ES-I3 (cell line): Measurements from ENCODE around the gene SETDB1.

Experiments used
- H3K36me3 ChIP-seq: 2 replicates; pipeline ENCODE4 v1.6.1; 2013; ENCODE audit warnings: mild to moderate bottlenecking, low read length, control low read depth, moderate library complexity; ENCODE audit not compliant: insufficient read depth
- H3K4me1 ChIP-seq: 2 replicates; pipeline ENCODE4 v1.6.1; 2013; ENCODE audit warnings: mild to moderate bottlenecking, control low read depth, low read length; ENCODE audit not compliant: insufficient read depth
- H3K9ac ChIP-seq: 2 replicates; pipeline ENCODE4 v1.6.1; 2013; ENCODE audit warnings: low read depth, mild to moderate bottlenecking, low read length, moderate library complexity
- H3K9me3 ChIP-seq: 2 replicates; pipeline ENCODE4 v1.6.1; 2013; ENCODE audit warnings: mild to moderate bottlenecking, low read length, moderate library complexity; ENCODE audit not compliant: control insufficient read depth, insufficient read depth

The SETDB1 gene

GRCh38 chr1:150997126-150997872, 71.1 kb downstream of the SETDB1 start:
- H3K9me3 ChIP-seq = no peaks in the 10 kb centered on the region
- peaks cover 17% of the 10 kb centered on the region; the same call in 1 of the 2 replicates for H3K4me1 ChIP-seq
- H3K36me3 ChIP-seq = peaks cover 2% of the 10 kb centered on the region; the same call in 1 of the 2 replicates
- H3K9ac ChIP-seq = no peak overlapping the region

GRCh38 chr1:150997949-150998348, 71.8 kb downstream of the SETDB1 start:
- peaks cover 2% of the 10 kb centered on the region; the same call in 1 of the 2 replicates for H3K36me3 ChIP-seq
- no peaks in the 10 kb centered on the region for H3K9me3 ChIP-seq
- H3K4me1 ChIP-seq = peaks cover 17% of the 10 kb centered on the region; the same call in 1 of the 2 replicates
- H3K9ac ChIP-seq = no peak overlapping the region

- Histone ChIP-seq H3K9me3 (no peaks in the 10 kb centered on the region), H3K36me3 (peaks cover 2% of the 10 kb centered on the region; the same call in 1 of the 2 replicates), H3K9ac (no peak overlapping the region), H3K4me1 (peaks cover 17% of the 10 kb centered on the region; the same call in 1 of the 2 replicates)
Measured at GRCh38 chr1:150999051-150999674, 73.0 kb downstream of the SETDB1 start.

- Histone ChIP-seq H3K36me3 (peaks cover 2% of the 10 kb centered on the region; the same call in 1 of the 2 replicates), H3K9ac (no peak overlapping the region), H3K4me1 (peaks cover 17% of the 10 kb centered on the region; the same call in 1 of the 2 replicates), H3K9me3 (no peaks in the 10 kb centered on the region)
Measured at GRCh38 chr1:150999926-151000325, 73.8 kb downstream of the SETDB1 start.

GRCh38 chr1:151000408-151000807, 74.2 kb downstream of the SETDB1 start:
- Histone ChIP-seq H3K4me1 (peaks cover 18% of the 10 kb centered on the region; the same call in 1 of the 2 replicates), H3K9ac (no peak overlapping the region), H3K9me3 (no peaks in the 10 kb centered on the region), H3K36me3 (peaks cover 2% of the 10 kb centered on the region; the same call in 1 of the 2 replicates)

- peaks cover 22% of the 10 kb centered on the region; the same call in 1 of the 2 replicates for H3K4me1 ChIP-seq
- H3K36me3 ChIP-seq = peaks cover 2% of the 10 kb centered on the region; the same call in 1 of the 2 replicates
- peak overlapping the region; percentile 30; the same call in 1 of the 2 replicates for H3K9ac ChIP-seq
- H3K9me3 ChIP-seq = no peaks in the 10 kb centered on the region
Measured at GRCh38 chr1:151001602-151002001, 75.4 kb downstream of the SETDB1 start.

GRCh38 chr1:151002051-151002450, 75.9 kb downstream of the SETDB1 start:
- Histone ChIP-seq H3K36me3 (peaks cover 2% of the 10 kb centered on the region; the same call in 1 of the 2 replicates), H3K4me1 (peaks cover 25% of the 10 kb centered on the region; the same call in 1 of the 2 replicates), H3K9ac (no peak overlapping the region), H3K9me3 (no peaks in the 10 kb centered on the region)

GRCh38 chr1:151002611-151003010, 76.4 kb downstream of the SETDB1 start:
- Histone ChIP-seq H3K36me3 (peaks cover 2% of the 10 kb centered on the region; the same call in 1 of the 2 replicates), H3K9me3 (no peaks in the 10 kb centered on the region), H3K4me1 (peaks cover 25% of the 10 kb centered on the region), H3K9ac (no peak overlapping the region)

GRCh38 chr1:151003180-151003579, 77.0 kb downstream of the SETDB1 start:
- Histone ChIP-seq H3K4me1 (peaks cover 29% of the 10 kb centered on the region), H3K36me3 (peaks cover 2% of the 10 kb centered on the region; the same call in 1 of the 2 replicates), H3K9ac (no peak overlapping the region), H3K9me3 (no peaks in the 10 kb centered on the region)

- Histone ChIP-seq H3K4me1 (peaks cover 27% of the 10 kb centered on the region), H3K36me3 (no peaks in the 10 kb centered on the region), H3K9ac (peak overlapping the region; percentile 60), H3K9me3 (no peaks in the 10 kb centered on the region)
Measured at GRCh38 chr1:151005729-151006319, 79.7 kb downstream of the SETDB1 start.

- H3K9ac ChIP-seq = peak within 1 kb of the TSS; percentile 60
- H3K4me1 ChIP-seq = peaks cover 24% of the 10 kb centered on the region
- H3K36me3 ChIP-seq = no peaks in the 10 kb centered on the region
- no peaks in the 10 kb centered on the region for H3K9me3 ChIP-seq
Measured at GRCh38 chr1:151006327-151007052, 80.3 kb downstream of the SETDB1 start, which contains the start of gene MINDY1. Gene MINDY1, minus strand, starts transcription at chr1:151006902. Its CDS starts 4,285 bp downstream, at chr1:151002617.

GRCh38 chr1:151007853-151008243, 81.7 kb downstream of the SETDB1 start:
- H3K9ac ChIP-seq = peak overlapping the region; percentile 72; the same call in 1 of the 2 replicates
- H3K9me3 ChIP-seq = no peaks in the 10 kb centered on the region
- peaks cover 18% of the 10 kb centered on the region for H3K4me1 ChIP-seq
- H3K36me3 ChIP-seq = no peaks in the 10 kb centered on the region

GRCh38 chr1:151008244-151009205, 82.4 kb downstream of the SETDB1 start, which contains the start of gene PRUNE1:
Gene PRUNE1, plus strand, starts transcription at chr1:151008449. Its CDS starts 184 bp downstream, at chr1:151008633.
- Histone ChIP-seq H3K4me1 (peaks cover 18% of the 10 kb centered on the region), H3K9ac (peak within 1 kb of the TSS; percentile 72), H3K9me3 (no peaks in the 10 kb centered on the region), H3K36me3 (no peaks in the 10 kb centered on the region)
